GM18507 (cell line): ENCODE data around the gene CADM1.

Source experiments
- DNase-seq: peaks from one replicate; pipeline ENCODE4 v3.0.0; 2011; ENCODE audit warnings: low read depth; ENCODE audit not compliant: insufficient read length; ENCODE audit errors: extremely low spot score
- FAIRE-seq: peaks from 2 replicates; lab custom pipeline; 2011; peaks lifted over from hg19 to GRCh38; lab: Jason Lieb, UNC

Gene CADM1

DNA sequence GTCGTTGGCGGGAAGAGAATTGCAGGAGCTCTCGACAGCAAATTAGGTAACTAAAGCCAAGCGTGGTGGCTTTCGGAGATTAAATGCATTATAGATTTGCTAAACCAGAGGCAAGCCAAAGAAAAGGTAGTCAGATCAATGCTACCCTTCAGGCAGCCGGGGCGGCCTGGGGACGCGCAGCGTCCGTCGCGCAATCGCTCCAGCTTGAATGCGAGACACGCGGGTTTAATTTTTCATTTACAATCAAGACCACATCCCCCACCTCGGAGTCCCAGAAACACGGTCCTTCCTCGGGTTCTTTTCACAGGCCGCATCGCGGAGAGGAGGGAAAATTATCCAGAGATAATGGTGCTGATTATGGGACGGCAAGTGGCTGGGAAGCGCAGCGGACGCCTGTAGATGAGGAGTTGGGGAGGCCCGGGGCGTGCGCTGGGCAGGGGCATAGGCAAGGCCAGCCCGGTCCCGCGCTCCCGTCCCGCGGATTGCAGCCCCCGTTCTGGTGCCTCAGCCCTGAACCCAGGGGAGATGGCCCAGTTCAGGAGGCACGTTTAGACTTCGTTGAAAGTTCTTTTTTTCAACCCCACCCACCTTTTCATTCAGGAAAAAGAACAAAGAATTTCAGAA is 350.4 kb downstream of the CADM1 start:
- DNase-seq, result no peak
- no peak for FAIRE-seq

DNA sequence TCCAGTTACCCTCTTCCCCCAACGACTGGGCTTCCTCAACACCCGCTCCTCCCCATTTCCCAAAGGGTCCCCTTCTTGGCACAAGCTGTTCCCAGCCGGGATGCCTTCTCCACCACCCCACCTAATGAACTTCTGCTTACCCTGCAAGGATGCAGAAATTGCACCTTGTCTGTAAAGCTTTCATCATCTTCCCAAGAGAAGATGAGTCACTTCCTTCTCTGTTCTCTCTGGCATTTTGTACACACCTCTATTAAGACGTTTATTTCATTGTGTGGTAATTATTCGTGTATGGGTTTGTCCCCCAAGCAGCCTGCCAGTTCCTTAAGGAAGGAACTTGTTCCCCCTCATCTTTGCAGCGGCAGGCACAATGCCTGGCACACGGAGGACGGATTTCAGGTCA is 351.1 kb downstream of the CADM1 start:
- DNase-seq (no peak), FAIRE-seq (no peak)

DNA sequence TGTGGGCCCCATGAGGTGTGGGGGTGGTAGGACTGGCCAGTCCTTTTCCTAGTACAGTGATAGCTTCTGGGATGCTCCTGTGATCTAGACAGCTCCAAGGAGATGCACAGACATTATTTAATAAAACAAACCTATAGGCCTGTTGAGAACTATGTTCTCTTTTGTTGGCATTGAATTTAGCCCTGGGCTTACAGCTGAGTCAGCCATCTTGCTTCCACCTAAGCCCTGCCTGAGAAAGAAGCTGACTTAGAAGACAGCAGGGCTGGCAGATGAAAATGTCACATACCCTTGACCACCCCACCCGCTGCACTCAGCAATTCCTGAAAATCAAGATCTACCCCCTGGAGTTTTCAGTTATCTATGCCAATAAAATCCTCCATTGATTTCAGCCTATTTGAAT is 353.2 kb downstream of the CADM1 start:
- FAIRE-seq, result no peak
- DNase-seq, result no peak

DNA sequence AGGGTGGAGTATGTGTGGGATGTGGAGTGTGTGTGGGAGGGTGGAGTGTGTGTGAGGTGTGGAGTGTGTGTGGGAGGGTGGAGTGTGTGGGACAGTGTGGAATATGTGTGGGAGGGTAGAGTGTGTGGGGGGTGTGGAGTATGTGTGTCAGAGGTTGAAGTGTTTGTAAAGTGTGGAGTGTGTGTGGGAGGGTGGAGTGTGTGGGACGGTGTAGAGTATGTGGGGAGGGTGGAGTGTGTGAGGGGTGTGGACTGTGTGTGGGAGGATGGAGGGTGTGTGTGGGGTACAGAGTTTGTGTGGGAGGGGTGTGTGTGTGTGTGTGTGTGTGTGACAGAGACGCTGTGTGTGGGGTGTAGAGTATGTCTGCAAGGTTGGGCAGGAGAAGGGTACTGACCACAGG is 355.5 kb downstream of the CADM1 start:
- FAIRE-seq, result no peak
- no peak for DNase-seq

DNA sequence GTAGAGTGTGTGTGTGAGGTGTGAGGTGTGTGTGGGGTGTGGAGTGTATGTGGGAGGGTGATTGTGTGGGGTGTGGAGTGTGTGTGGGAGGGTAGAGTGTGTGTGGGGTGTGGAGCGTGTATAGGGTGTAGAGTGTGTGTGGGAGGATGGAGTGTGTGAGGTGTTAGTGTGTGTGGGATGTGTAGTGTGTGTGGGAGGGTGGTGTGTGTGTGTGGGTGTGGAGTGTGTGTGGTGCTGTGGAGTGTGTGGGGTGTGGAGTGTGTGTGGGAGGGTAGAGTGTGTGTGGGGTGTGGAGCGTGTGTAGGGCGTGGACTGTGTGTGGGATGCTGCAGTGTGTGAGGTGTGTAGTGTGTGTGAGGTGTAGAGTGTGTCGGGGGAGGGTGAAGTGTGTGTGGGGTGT is 356.1 kb downstream of the CADM1 start:
- FAIRE-seq, result no peak

DNA sequence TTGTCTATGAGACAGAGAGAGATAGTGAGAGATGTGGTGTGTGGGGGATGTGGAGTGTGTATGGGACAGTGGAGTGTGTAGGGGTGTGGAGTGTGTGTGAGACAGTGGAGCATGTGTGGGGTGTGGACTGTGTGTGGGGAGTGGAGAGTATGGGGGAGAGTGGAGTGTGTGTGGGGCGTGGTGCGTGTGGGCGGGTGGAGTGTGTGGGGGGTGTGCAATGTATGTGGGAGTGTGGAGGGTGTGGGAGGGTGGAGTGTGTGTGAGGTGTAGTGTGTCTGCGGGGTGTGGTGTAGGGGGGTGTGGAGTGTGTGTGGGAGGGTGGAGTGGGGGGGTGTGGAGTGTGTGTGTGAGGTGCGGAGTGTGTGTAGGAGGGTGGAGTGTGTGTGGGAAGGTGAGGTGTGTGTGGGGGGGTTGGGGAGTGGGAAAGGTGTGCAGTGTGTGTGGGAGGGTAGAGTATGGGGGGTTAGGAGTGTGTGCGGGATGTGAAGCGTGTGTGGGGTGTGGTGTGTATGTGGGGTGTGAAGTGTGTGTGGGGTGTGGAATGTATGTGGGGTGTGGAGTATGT is 356.9 kb downstream of the CADM1 start:
- no peak for FAIRE-seq
- no peak for DNase-seq

More for the DNA sequence above, 356.1 kb downstream of the CADM1 start:
- DNase-seq, result no peak

DNA sequence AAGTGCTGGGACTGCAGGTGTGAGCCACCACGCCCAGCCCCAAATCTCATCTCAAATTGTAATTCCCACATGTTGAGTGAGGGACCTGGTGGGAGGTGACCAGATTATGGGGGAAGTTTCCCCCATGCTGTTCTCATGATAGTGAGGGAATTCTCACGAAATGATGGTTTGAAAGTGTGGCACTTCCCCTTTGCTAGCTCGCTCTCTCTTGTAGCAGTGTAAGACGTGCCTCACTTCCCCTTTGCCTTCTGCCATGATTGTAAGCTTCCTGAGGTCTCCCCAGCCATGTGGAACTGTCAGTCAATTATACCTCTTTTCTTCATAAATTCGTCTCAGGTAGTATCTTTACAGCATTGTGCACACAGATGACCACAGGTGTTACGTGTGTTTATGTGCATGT is 357.8 kb downstream of the CADM1 start:
- FAIRE-seq (no peak), DNase-seq (no peak)

DNA sequence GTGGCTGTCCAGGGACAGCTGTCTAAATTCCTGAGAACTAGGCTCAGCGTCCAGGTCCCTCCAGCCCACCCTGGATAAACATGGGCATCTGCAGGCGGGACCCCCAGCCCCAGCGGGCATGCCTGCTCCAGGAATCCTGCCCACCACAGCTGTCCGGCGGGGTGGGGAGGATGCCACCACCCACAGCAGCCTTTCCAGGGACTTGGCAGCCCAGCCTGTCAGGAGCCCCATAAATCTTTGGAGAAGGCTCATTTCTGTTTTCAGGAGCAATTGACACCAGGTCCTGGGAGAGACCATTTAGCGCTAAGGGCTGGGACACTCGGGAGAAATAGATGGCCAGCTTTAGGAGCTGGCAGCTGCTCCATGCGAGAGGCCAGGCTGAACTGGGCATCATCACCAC is 358.9 kb downstream of the CADM1 start:
- no peak for FAIRE-seq
- DNase-seq, result no peak

DNA sequence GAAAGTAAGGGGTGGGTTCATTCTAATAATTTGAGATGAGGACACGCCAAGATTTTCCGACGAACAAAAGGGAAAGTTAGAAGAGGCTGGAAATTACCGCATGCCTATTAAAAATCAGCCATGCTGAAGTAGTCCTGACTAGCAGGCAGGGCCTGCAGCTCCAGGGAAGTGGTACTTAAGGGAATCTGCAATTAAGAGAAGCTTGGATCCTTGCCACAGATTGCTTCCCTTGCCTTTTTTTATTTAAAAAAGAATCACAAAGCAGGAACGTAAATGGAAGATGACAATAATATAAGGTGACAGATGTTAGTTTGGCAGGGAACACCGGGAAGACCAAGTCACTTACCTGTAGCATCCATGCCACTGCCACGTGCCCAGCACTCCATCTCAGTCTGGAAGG is 359.3 kb downstream of the CADM1 start:
- DNase-seq, result no peak
- FAIRE-seq, result no peak

DNA sequence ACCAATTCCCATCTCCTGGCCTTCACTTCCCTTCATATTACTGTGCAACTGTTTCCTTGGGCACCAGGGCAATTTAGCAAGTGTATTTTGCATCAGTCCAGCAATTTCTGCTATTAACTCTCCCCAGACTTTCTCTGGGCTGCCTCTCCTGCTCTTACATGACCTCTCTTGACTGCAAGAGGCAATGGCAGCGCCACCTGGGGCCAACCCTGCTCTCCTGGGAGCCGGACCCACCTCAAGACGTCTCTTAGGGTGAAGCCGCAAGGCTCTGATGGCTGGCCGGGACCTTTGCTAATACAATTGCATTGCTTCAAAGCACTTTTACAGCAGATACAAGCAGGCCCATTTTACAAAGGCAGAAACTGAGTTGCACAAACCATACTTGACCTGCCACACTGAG is 360.2 kb downstream of the CADM1 start:
- DNase-seq (no peak), FAIRE-seq (no peak)

DNA sequence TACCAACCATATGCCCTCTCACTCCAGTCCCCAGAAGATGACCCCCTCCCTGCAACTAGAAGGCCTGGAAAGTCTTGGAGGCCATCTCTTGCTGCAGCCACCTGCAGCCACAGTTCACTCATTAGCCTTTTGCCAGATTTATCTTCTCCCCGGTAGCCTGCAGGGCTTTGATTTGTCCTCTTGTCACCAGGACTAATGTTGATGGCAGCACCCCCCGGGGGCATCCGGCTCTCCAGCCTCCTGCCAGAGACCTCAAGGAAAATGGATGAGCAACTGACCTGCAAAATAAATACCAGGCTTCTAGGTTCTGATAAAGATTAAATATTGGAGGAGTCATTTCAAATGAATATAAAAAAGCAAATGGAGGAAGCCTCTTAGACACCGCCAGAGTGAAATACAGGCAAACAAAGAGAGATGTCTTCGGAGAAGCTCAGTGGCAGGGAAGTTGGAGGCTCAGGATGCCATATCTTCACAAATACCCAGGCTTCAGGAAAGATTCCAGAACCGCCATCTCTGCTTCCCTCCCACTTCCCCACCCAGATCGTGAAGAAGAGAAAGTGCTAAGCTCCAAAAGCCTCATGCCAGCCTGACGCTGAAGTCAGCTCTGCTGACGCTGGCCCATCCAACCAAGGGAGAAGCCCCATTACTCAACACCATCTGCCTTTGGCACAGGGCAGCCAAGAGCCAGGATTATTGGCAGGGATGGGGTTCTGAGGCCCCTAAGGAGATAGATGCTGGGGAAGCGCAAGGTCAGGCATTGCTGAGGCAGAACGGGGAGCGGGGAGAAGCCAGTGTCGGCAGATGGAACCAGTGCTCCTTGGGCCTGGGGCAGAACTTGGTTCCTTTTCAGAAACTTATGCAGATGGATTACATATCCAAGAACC is 362.7 kb downstream of the CADM1 start:
- FAIRE-seq, result no peak
- DNase-seq, result no peak

DNA sequence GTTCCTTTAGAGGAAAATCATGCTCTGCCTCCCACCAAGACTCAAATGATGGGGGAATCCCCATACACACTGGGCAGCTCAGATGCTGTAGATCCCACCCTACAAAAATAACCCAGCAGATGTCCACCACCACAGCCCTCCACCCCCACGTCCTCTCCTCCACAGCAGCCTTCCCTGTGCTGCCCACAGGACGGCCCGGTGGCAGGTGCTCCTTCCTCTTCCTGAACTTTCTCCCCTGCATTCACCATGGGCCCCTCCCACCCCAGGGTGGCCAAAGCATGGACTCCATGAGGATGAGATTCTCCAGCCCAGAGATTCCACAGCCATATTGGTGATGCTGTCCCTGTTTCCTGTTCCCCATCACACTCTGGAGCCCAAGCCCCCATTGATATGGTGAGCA is 368.3 kb downstream of the CADM1 start:
- no peak for FAIRE-seq
- no peak for DNase-seq

DNA sequence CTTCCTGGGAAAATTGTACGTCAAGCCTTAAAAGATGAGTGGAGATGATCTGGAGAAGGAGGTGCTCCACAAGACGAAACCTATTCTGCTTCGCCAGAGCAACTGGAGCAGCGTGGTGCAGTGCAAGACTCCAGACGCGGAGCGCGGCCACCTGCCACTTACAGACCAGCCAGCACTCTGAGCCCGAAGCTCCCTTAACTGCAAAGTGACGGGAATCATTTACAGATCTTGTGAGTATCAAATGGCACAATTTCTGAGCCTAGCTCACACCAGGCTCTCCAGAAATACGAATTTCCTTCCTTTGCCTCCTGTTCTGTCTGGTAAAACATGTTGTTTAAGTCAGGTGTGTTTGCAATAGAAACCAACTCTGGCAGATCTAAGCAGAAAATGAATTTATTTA is 369.3 kb downstream of the CADM1 start:
- DNase-seq (no peak), FAIRE-seq (no peak)

DNA sequence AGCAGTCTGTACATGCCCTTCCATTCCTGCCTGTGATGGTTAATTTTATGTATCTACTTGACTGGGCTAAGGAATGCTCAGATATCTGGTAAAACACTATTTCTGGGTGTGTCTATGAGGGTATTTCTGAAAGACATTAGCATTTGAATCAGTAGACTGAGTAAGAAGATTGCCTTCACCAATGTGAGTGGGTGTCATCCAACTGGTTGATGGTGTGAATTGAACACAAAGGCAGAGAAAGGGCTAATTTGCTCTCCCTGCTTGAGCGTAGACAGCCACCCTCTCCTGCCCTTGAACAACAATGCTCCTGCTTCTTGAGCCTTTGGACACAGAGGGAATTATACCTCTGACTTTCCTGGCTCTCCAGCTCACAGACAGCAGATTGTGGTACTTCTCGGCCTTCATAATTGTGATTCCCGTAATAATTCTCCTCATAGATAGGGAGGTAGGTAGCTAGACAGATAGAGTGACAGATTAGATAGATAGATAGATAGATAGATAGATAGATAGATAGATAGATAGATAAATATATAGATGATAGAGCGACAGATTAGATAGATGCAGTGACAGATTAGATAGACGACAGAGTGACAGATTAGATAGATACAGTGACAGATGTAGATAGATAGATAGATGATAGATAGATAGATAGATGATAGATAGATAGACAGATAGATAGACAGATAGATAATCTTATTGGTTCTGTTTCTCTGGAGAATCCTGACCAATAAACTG is 370.6 kb downstream of the CADM1 start:
- no peak for FAIRE-seq

DNA sequence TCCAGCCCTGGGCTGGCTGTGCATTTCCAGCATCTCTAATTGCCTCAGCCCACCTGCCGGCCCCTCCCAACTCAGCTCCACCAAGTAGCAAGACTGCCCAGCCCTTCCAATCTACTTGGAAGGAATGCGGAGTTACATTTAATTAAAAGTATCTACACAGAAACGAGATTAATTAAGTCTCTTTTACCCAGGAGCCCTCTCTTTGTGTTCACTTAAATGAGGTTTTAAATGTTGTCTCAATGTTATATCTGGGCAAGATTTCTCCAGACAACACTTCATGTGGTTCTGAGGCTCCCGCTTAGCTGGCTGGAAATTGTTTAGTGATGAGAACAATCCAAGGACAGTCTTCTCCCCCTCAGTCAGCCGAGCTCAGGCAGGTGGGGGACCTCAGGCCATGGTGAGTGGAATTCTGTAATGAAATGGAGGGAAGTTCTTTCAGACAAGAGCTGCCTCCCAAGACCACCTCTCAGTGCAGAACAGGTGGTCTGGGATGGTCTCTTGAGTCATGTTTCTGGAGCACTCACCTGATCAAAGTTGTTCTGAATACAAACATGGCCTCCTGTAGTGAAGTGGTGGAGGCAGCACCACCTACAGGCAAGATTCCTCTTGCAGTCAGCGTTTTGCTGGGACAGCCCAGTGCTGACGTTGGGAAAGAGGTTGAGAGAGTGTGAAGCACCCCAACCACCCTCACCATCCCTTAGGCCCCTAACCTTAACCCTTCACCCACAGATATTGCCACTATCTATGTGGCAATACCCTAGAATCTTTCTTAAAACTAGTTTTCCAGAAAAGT is 371.6 kb downstream of the CADM1 start:
- FAIRE-seq (no peak), DNase-seq (no peak)

More for the DNA sequence above, 370.6 kb downstream of the CADM1 start:
- no peak for DNase-seq

DNA sequence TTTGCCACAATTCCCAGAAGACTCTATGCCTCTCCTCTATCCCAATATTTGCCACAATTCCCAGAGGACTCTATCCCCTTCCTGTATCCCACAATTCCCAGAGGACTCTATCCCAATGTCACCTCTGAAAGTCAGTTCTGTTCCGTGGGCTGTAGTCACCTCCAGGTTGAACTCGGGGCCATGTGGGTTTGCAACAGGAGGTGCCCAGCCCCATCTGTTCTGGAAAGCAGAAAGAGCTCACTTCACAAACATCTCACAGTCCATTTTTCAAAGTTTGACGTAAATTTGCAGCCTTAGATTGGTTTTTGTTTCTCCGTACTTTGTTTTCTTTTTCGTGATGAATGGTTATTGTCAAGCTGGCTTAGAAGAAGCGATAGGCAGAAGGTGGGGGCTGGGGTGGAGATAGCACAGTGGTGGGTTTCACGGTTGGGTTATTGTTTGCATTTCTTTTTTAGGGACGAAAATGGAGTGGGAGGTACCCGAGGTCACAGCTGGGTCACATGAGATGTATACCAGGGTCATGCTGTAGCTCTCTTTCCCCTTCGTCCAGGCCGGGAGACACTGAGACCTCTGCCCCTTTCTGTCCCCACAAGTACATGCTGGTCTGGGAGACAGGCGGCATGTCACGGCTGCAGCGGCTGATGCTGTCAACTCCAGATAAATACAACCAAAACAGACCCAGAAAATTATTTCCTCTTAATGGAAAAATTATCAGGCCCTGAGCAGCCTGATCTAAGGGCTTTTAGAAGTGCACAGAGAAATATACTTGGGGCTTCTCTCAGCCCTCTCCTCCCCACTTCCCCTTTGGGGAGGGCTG is 374.5 kb downstream of the CADM1 start:
- FAIRE-seq, result no peak

DNA sequence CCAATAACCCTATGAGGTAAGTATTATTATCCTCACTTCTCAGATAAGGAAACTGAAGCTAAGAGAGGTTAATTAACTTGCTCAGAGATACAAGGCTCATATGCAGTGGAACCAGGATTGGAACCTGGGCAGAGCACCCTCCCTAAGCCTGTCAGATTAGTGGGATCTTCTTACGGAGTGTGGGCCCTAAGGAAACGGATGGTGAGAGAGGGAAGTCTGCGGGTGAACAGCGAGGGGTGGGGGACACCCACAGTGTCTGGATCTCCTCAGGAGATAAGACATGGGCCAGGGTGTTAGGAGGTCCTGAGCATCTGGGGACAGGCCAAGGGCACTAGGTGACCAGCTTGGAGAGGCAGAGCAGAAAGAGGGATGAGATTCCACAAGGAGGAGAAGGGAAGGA is 376.0 kb downstream of the CADM1 start:
- no peak for FAIRE-seq

More for the DNA sequence above, 374.5 kb downstream of the CADM1 start:
- DNase-seq, result no peak

DNA sequence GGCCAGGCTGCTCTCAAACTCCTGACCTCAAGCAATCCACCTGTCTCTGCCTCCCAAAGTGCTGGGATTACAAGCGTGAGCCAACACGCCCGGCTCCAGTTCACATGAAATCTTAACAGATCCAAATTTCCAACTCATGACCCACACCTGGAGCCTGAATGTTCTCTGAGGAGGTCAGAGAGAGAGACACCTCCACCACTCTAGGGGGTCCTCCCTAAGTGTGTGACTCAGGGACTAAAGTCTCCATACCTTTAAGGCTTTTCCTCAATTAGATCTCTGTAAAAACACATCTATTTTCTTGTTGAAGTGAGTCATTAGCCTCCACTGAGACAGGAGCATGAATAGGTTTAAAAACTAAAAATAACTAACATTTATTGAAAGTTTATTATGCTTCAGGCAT is 376.4 kb downstream of the CADM1 start:
- FAIRE-seq (no peak), DNase-seq (no peak)

More for the DNA sequence above, 376.0 kb downstream of the CADM1 start:
- DNase-seq, result no peak
